ENCODE measurements around the gene FLACC1.

Gene FLACC1

GRCh38 chr2:201349601-201350000 is 7.5 kb downstream of the FLACC1 start:
- TF ChIP-seq POLR2AphosphoS5 (IDR thresholded peaks at IDR 0.05; ENCODE audit: low read depth, low read length) (no peak), FOXP2 (optimal IDR thresholded peaks at IDR 0.05; ENCODE audit: borderline replicate concordance, extremely low read depth, extremely low read length, insufficient read depth) (no peak), SIN3A (IDR thresholded peaks at IDR 0.05; ENCODE audit: borderline replicate concordance, insufficient read depth, low read length) (no peak), TAF1 (IDR thresholded peaks at IDR 0.05; ENCODE audit: borderline replicate concordance, insufficient read depth, low read length) (no peak)

GRCh38 chr2:201348758-201349157 is 8.4 kb downstream of the FLACC1 start:
- TF ChIP-seq TAF1 (IDR thresholded peaks at IDR 0.05; ENCODE audit: borderline replicate concordance, insufficient read depth, low read length) (no peak), POLR2AphosphoS5 (IDR thresholded peaks at IDR 0.05; ENCODE audit: low read depth, low read length) (no peak), FOXP2 (optimal IDR thresholded peaks at IDR 0.05; ENCODE audit: borderline replicate concordance, extremely low read depth, extremely low read length, insufficient read depth) (no peak), SIN3A (IDR thresholded peaks at IDR 0.05; ENCODE audit: borderline replicate concordance, insufficient read depth, low read length) (no peak), REST (IDR thresholded peaks at IDR 0.05; ENCODE audit: insufficient read depth in 1 of 2, low read depth in 2 of 2, low read length in 2 of 2) (no peak)

- TF ChIP-seq TAF1 (IDR thresholded peaks at IDR 0.05; ENCODE audit: borderline replicate concordance, insufficient read depth, low read length), result no peak
- no peak for TF ChIP-seq SIN3A (IDR thresholded peaks at IDR 0.05; ENCODE audit: borderline replicate concordance, insufficient read depth, low read length)
- no peak for TF ChIP-seq POLR2AphosphoS5 (IDR thresholded peaks at IDR 0.05; ENCODE audit: low read depth, low read length)
- TF ChIP-seq FOXP2 (optimal IDR thresholded peaks at IDR 0.05; ENCODE audit: borderline replicate concordance, extremely low read depth, extremely low read length, insufficient read depth), result no peak
Measured at GRCh38 chr2:201347138-201347537, 10.0 kb downstream of the FLACC1 start.

- no peak for TF ChIP-seq REST (IDR thresholded peaks at IDR 0.05; ENCODE audit: insufficient read depth in 1 of 2, low read depth in 2 of 2, low read length in 2 of 2)
Measured at GRCh38 chr2:201345625-201346213, 11.4 kb downstream of the FLACC1 start.

- TF ChIP-seq FOXP2 (optimal IDR thresholded peaks at IDR 0.05; ENCODE audit: borderline replicate concordance, extremely low read depth, extremely low read length, insufficient read depth) (no peak), SIN3A (IDR thresholded peaks at IDR 0.05; ENCODE audit: borderline replicate concordance, insufficient read depth, low read length) (no peak), POLR2AphosphoS5 (IDR thresholded peaks at IDR 0.05; ENCODE audit: low read depth, low read length) (no peak), TAF1 (IDR thresholded peaks at IDR 0.05; ENCODE audit: borderline replicate concordance, insufficient read depth, low read length) (no peak), REST (IDR thresholded peaks at IDR 0.05; ENCODE audit: insufficient read depth in 1 of 2, low read depth in 2 of 2, low read length in 2 of 2) (no peak)
Measured at GRCh38 chr2:201344663-201345366, 12.3 kb downstream of the FLACC1 start.

- TF ChIP-seq FOXP2 (optimal IDR thresholded peaks at IDR 0.05; ENCODE audit: borderline replicate concordance, extremely low read depth, extremely low read length, insufficient read depth) (no peak), POLR2AphosphoS5 (IDR thresholded peaks at IDR 0.05; ENCODE audit: low read depth, low read length) (no peak), TAF1 (IDR thresholded peaks at IDR 0.05; ENCODE audit: borderline replicate concordance, insufficient read depth, low read length) (no peak), SIN3A (IDR thresholded peaks at IDR 0.05; ENCODE audit: borderline replicate concordance, insufficient read depth, low read length) (no peak), REST (IDR thresholded peaks at IDR 0.05; ENCODE audit: insufficient read depth in 1 of 2, low read depth in 2 of 2, low read length in 2 of 2) (no peak)
Measured at GRCh38 chr2:201343559-201343958, 13.6 kb downstream of the FLACC1 start.
